GM18909 (cell line): ENCODE data around the gene DCTD.

Experiments used
- ATAC-seq: cut with Tn5 transposase; IDR thresholded peaks from one replicate; pipeline ENCODE4 v1.9.1; 2021; ENCODE audit warnings: mild to moderate bottlenecking; ENCODE audit not compliant: unreplicated experiment, poor library complexity

The DCTD gene

DNA sequence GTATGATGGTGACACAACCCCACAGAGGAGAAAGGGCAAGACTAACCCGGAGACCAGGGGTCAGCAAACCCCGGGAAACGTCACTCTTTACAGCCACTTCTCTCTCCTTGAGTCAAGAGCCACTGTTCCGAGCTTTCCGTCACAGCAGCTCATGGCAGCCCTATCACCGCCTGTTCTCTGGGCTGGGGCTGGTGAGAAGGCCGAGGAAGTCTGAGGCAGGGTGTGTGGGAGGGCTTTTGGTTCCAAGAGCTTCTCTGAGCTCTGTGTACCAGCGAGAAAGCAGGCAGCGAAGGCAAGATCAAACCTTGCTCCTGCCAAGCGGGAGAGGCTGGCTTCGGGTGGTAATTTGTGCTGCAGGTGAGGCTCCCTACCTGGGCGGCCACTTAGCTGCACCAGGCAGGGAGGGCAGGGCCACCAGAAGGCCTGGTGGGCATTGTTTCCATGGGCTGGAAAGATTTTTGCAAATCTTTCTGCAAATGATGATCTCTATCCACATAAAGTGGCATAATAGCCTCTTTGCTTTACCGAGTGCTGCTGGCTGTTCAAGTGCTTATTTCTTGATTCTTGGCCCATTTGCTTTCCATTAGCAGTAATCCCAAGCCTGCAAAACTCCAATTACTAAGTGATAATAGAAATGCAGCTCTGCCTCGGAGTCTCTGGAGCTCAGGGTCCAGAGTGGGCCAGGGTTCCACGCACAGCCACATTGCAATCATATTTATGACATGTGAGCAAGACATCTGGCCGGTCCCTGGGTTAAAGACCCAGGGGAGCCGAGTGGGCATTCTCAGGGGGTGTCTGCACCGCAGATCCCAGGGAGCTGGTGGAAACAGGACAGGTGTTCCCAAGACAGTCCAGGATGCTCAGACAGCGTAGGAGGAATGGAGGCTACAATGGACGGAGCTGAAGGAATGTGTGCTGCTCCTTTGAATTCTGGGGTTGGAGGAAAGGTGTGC is 41.5 kb downstream of the DCTD start:
- no peak for ATAC-seq

DNA sequence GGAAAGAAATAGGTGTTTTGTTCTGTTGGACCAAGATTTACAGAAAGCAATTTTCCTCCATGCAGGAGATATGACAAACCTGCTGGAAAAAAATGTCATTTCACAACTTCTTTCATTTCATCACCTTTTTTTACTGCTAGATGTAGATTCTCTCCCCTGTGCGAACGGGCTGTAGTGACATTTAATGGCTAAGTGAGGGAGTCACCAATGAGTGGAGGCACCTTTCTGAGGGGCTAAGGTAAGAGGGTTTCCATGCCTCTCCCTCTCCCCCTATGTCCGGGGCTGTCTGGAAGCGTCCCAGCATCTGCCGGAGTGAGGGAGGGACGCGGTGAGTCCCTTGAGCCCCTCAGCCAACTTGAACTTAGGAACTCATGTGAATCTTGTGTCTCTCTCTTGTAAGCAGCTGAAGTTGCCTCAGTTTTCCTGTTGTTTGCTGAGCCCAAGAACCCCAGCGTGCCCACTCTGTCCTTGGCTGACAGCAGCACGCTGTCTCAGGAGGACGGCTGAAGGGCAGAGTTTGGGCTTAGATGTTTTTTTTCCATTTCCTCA is 42.3 kb downstream of the DCTD start:
- no peak for ATAC-seq

DNA sequence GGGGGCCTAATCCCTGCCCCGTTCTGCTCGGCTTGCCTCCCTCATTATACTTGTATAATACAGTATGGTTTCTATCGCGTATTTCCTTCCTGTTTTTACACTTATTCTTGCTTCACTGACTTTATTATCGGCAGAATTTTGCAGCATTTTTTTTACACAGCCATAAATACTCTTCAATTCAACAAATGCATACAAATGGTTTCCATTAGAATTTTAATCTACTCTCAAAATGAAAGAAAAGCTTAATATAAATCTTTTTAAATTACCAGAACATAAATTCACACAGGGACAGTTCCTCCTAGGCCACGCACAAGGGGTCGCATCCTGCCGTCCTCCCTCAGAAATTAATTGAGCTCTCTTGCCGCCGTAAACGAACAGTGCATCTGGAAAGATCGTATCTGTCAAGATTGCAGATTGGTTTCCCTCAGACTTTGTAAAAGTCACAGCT is 42.9 kb downstream of the DCTD start:
- ATAC-seq = peak; percentile 43

DNA sequence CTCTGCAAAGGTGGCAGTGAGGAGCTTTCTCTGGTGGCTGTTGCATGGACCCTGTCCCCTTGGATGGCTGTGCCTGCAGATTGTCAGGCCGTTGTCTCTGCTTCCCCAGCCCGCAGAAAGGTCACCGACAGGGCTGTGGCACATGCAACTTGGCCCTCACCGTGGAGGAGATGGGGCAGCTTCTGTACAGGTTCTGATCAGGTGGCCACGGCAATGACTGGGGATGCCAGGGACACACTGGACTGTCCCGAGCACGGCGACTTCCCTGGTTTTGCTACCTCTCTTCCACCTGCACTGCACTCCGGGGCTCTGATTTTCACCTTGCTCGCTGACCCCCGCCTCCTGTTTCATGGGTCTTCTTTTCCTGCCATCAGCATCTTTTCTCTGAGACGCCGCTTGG is 43.5 kb downstream of the DCTD start:
- no peak for ATAC-seq

DNA sequence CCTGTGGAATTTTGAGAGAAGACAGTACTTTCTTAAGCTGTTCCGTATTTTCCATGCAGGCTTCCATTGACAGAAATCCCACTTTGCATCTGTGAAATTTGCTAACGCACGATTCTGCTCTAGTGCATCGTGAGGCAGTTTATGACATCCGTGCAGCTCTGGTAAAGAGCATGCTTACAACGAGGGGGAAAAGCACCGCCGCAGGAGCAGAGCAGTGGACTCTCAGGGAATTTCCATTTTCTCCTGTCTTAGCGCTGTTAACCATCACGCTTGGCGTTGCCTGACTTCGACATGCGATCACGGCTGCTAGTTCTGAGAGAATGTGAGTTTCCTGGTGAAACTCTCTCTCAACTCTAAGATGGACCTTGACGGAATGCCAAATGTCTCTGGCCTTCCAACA is 43.9 kb downstream of the DCTD start:
- no peak for ATAC-seq

DNA sequence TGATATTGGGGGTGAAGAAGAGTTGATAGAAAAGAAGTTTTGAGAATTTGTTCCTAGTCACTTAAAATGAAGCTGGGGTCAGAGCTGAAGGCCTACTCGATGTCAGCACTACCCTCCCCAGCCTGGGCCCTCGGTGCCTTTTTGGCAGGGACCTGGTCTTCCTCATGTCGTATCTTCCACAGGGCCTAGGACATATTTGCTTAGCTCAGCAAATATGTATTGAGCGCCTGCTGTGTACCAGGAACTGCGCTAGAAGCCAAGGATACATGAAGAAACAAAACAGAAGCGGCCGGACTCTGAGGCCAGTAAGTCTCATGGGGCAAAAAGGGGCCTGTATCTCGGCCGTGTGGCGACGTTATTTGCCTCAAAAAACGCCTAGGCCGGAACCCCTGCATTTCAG is 44.3 kb downstream of the DCTD start:
- ATAC-seq = no peak

DNA sequence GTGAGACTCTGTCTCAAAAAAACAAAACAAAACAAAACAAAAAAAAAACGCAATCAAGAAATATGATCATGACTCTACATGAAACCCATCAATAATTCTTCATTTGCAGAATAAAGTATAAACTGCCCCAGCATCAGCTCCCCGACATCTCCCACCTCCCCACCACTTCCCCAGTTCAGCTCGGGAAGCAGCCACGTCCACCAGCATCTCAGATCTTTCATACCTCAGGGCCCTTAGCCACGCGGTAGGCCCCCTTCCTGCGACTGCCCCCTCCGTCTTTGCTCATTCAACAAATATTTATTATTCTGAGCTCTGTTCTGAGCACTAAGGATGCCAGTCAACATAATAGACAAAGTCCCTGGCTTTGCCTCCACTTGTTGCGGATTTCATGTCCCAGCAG is 45.6 kb downstream of the DCTD start:
- no peak for ATAC-seq

DNA sequence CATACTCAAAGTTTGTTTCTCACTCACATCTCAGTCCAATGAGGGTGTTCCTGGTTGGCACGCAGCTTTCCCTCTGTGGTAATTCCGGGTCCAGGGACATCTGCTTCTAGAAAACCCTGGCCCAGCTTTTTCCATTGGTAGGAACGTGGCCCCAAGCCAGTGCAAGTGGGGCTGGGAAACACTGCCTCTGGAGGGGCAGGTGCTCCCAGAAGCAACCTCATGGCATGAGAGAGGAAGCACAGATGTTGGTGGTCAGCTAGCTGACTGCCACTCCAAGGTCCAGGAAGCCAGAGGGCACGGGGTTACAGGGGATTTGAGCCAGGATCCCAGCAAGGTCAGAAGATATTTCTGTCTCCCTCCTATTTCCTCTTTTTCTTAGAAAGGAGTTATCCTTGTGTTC is 47.5 kb downstream of the DCTD start:
- no peak for ATAC-seq

DNA sequence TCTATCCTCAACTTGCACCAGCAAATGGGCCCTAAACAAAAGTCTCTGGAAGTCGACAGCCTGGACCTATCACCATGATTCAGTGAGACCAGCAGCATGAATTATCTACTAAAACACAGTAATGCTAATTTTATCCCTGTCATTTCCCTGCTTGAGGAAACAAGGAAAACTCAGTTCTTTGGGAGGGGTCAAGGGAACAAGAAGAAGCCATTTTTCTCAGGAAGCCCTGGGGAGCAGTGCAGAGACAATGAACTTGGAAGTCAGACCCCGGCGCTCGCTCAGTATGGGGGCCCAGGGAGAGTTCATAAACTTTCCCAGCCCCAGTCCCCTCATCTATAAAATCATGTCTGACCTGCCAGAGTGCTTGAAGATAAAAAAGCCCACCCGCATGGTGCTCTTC is 50.4 kb downstream of the DCTD start:
- ATAC-seq = no peak

DNA sequence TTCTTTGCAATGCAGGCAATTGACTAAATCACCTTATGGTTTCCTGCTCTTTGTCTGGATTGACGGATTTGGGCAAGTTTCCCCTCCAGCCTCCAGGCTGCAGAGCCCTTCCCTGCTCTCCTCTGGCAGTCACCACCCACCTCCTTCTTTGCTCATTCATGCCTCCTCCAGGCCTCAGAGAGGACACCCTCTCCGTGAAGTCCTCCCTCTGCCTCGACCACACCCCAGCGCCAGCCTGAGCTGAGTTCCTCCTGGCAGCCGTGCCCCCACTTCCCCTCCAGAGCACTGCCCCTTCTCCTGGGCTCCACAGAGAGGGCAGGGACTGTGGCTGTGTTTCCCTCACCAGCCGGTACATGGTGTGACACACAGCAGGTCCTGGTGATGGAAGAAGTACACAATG is 53.7 kb downstream of the DCTD start:
- no peak for ATAC-seq

DNA sequence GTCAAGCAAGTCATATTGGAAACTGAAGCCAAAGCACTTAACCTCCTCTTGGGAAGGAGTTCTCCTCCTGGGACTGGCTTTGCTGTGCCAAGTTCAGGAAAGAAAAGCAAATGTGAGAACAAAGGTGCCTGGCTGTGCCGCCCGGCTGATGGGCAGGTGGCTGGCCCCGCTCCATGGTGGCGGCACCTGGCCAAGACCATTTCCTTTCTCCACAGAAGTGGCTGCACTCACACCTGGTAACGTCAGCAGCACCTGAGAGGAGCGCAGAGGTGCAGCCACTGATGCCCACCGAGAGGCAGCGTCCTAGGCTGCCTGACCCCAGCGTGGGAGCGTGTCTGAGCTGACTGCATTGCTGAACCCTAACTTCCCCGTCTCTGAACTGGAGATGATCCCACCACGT is 54.3 kb downstream of the DCTD start:
- no peak for ATAC-seq

DNA sequence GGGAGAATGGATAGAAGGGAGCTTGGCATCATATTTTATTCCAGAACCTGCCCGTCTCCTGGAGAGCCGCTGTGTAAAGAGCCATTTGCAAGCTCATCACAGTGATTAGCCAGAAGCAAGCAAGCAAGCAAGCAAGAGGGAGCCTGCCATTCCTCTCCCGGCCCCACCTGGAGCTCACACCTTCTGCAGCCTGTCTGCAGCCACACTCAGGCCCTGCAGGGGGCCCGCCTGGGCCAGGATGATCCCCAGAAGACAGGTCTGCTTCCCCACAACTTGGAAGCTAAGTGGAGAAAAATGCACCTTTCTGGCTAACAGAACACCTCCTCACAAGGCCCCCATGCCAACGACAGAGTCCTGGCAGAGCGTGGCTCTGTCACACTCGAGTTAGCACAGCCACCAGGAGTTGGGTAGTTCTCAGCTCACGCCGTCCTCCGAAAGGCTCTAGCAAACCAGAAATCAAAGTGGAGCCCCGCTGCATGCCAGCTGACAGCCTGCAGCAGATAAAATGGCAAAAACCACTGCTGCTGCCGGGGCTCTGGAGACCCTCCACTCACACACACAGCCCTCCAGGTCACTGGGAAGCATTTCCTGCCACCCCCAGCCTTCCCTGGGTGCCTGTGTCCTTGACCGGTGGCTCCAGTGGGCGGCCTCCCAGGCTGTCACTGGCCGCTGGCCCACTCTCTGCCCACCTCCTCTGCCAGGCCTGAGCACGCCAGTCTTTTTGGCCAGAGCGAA is 54.9 kb downstream of the DCTD start:
- no peak for ATAC-seq

DNA sequence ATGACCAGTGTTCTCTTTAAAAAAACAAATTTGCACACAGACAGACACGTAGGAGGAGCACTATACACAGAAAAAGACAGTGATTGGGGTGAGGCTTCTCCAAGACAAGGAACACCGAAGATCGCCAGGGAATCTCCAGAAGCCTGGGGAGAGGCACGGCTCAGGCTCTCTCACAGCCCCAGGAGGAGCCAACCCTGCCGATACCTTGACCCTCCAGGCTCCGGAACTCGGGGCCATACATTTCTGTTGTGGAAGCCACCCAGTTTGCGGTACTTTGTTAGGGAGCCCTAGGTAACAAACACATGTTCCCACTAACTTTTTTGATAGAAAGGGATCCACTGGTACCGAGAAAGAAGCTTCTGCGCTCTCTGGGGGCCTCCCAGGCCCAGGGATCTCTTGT is 55.8 kb downstream of the DCTD start:
- ATAC-seq = no peak

DNA sequence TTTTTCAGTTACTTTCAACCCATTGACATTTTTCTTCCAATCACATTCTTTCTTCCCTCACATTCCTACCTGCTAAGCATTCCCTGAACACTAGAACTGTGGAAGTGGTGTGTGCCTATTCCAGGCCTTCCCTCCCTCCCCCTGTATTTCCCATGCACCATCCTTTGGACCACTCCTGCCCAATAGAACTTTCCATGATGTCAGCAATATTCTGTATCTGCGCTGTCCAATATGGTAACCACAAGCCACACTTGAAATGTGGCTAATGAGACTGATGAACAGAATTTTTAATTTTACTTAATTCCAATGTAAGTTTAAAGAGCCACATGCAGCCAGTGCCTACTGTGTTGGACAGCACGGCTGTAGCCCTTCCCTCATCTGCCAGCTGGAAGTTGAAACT is 57.5 kb downstream of the DCTD start:
- no peak for ATAC-seq

DNA sequence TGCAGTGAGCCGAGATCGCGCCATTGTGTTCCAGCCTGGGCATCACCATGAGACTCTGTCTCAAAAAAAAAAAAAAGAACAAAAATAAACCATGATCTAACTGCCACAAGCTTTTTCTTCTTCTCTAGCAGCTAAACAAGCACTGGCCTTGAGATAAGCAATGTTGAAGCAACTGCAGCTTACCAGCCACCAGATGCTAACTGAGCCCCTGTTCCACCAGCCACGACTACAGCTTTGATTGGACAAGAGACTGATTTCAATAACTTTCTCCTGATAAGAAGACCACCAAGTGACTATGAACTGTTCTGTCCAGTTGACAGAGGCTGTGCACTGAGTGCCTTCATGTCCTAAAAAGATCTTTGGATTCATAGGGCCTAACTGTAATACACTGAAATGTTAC is 58.5 kb downstream of the DCTD start:
- no peak for ATAC-seq

DNA sequence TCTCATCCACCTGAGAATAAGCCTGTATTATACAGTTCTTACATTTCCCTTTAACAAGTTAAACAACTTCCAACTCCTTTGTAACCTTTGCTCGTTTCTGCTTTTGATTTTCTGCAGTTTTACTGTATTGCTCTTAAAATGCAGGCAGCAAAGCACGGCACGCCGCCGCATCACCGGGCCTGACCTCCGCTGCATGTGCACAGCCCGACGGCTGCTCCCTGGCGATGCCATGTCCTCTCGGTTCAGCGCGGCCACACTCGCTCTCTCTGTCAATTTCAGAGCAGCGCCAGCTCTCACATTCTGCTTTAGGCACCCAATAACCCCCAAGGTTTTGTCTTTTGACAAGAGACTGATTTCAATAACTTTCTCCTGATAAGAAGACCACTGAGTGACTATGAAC is 60.3 kb downstream of the DCTD start:
- ATAC-seq = no peak

DNA sequence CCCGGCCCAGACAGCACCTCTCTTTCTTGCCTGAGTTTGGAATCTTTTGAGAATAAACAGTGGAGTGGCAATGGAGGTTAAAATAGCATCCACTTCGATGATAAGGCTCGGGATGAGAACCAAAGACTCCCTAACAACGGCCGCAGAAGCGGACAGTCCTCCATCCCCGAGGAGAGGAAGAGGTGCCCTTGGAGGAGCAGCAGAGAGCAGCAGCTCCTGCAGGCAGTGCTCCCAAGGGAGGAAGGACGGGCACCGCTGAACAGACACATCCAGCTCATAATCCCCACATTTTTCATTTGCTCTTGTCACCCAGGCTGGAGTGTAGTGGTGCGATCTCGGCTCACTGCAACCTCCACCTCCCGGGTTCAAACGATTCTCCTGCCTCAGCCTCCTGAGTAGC is 61.3 kb downstream of the DCTD start:
- ATAC-seq = no peak

DNA sequence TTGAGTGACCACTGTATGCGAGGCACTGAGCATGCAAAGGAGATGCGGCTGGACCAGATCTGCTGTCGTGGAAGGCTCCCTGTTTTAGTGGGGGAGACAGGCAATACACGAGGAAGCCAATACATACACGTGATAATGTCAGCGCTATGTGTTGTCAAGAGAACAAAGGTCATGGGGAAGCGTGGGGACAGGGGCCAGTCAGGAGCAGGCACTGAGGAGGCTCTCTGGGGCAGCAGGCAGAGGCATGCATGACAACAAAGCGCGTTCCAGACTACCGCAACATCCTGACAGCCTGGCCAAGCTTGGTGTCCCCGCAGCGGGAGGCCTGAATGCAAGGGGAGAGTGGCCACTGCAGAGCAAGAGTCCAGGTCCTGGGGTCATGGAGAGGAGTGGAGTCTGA is 61.9 kb downstream of the DCTD start:
- no peak for ATAC-seq

DNA sequence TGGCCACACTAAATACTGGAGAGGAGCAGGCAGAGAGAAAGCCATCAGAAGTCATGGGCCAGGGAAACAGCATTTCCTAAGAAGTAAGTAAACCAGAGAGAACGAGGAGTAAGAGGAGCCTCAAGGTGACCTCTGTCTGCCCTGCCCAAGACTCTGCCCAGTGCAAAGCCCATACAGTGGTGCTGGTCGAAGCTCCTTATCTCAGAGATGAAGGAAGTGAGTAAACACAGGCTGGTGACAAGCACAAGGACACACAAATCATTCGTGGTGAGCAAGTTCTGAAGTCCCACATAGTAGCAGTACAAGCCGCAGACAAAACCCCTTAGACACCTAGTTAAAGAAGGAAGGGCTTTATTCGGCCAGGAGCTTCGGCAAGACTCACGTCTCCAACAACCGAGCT is 62.7 kb downstream of the DCTD start:
- no peak for ATAC-seq

DNA sequence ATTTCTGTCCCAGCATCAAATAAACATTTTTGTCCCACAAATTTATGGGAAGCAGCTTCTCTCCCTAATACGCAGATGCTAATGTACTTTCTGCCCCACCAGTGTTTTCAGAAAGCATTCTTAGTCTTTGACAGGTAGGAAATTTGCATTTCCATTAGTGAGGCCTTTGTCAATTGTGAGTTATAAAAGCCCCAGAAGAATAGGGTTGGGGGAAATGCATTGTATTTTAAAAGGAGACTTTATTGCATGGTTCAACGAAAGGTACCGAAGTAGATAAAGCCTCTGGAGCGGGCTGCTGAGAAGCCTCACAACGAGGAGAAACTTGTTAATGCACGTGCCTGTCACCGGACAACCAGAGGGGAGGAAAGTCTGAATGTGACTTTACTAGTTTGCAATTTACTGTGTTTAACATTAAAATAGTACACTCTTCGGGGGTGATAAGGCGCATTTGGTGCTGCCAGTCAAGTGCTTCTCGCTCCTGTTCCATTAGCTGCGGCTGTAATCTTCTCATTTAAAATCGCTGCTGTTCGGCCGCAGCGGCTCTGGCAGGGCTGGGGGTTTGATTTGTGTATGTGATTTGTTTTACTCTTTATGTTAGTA is 63.4 kb downstream of the DCTD start:
- ATAC-seq = no peak

DNA sequence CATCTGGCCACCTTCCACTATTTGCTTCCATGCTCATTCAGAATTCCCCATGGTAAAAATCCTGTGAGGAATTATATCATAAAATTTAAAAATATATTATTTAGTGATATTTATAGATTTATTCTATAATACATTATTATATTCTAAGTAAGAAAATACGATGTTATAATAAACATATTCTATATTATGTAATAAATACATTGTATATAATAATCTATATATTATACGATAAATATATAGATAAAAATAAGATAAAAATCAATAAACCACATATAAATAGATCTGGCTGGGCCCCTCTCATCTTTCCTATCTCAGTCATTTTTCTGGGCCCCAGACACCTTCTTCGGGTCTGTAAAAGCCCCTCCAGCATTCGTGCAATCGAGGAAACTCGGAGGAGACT is 68.5 kb downstream of the DCTD start:
- ATAC-seq = no peak
